Common myeloid progenitor, CD34-positive (primary cell): Measurements from ENCODE around the gene IMMP2L.

Source experiments
- CTCF ChIA-PET: fragments of 350-600 bp; sonication (Branson Sonifier 250); formaldehyde crosslinking; loops from one replicate; lab custom pipeline; 2021; ENCODE audit warnings: antibody characterized with exemption; lab: Charles Lee
- POLR2A ChIA-PET: fragments of 350-600 bp; sonication (Branson Sonifier 250); formaldehyde crosslinking; loops from one replicate; lab custom pipeline; 2021; ENCODE audit warnings: antibody characterized with exemption; lab: Charles Lee
- DNase-seq, 3 donors: peaks; one replicate each; pipeline versions ENCODE4 v3.0.0 to v3.0.0-alpha.2; 2013
- H3K27ac ChIP-seq, 2 experiments: 1 replicate in 1 of 2; 2 replicates in 1 of 2; pipeline ENCODE4 v1.7.0; 2013; ENCODE audit warnings: inconsistent platforms in 2 of 2, low read length in 2 of 2, mild to moderate bottlenecking in 2 of 2, low read depth in 1 of 2, moderate library complexity in 1 of 2; ENCODE audit not compliant: severe bottlenecking in 2 of 2, insufficient read depth in 1 of 2, poor library complexity in 1 of 2
- H3K27me3 ChIP-seq, 5 experiments: replicated peaks in 2 of 5; 1 replicate in 3 of 5; 2 replicates in 2 of 5; pipeline versions ENCODE4 v1.6.1 to v1.7.0; 2013; ENCODE audit warnings: low read length in 4 of 5, mild to moderate bottlenecking in 2 of 5, moderate library complexity in 2 of 5, inconsistent platforms in 1 of 5; ENCODE audit not compliant: insufficient read depth in 5 of 5, control insufficient read depth in 4 of 5
- H3K36me3 ChIP-seq, 4 experiments: 1 replicate in 2 of 4; 2 replicates in 2 of 4; pipeline versions ENCODE4 v1.6.1 to v1.7.0; 2013; ENCODE audit warnings: low read length in 3 of 4, control low read depth in 1 of 4, mild to moderate bottlenecking in 1 of 4; ENCODE audit not compliant: control insufficient read depth in 4 of 4, insufficient read depth in 4 of 4
- H3K4me1 ChIP-seq, 4 experiments: 1 replicate in 3 of 4; 2 replicates in 1 of 4; pipeline versions ENCODE4 v1.6.1 to v1.7.1; 2013; ENCODE audit warnings: low read length in 3 of 4, mild to moderate bottlenecking in 3 of 4, control low read depth in 1 of 4, inconsistent platforms in 1 of 4, moderate library complexity in 1 of 4; ENCODE audit not compliant: control insufficient read depth in 4 of 4, insufficient read depth in 4 of 4; ENCODE audit errors: control extremely low read depth in 1 of 4
- H3K4me3 ChIP-seq, 7 experiments: 1 replicate in 4 of 7; 2 replicates in 3 of 7; pipeline versions ENCODE4 v1.5.1 to v1.7.0; 2013; ENCODE audit warnings: mild to moderate bottlenecking in 7 of 7, low read length in 6 of 7, moderate library complexity in 6 of 7, inconsistent platforms in 2 of 7, low read depth in 2 of 7, control low read depth in 1 of 7; ENCODE audit not compliant: insufficient read depth in 4 of 7, control insufficient read depth in 1 of 7; ENCODE audit errors: extremely low read depth in 1 of 7
- H3K9me3 ChIP-seq, 5 experiments: 1 replicate in 4 of 5; 2 replicates in 1 of 5; pipeline versions ENCODE4 v1.6.1 to v1.7.1; 2013; ENCODE audit warnings: low read length in 4 of 5, mild to moderate bottlenecking in 2 of 5, inconsistent platforms in 1 of 5, low read depth in 1 of 5, moderate library complexity in 1 of 5; ENCODE audit not compliant: control insufficient read depth in 4 of 5, insufficient read depth in 2 of 5; ENCODE audit errors: control extremely low read depth in 1 of 5
- WGBS: methylation state at CpG from one replicate; pipeline ENCODE4 v1.1.5; 2013; ENCODE audit not compliant: insufficient coverage; 5-methylcytosine and 5-hydroxymethylcytosine counted together

Gene IMMP2L

DNA sequence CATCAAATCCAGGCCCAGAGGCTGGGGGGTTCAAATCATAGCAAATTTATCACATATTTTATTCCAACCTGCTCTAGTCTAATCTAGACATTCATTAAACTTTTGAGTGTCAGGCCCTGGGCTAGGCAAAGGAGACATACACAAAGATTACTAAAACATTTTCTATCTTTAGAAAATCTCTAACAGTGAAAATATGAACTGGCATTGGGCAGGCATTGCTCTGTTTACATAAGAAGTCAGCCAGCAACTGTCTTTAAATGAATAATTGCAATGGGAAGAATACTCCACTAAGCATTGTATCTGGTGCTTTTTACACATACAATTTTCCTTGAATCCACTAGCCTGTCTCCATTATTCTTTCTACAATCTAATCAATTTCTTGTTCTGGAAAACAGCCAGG, 693.8 kb downstream of the IMMP2L start:
- Histone ChIP-seq H3K36me3 (no peaks in the 10 kb centered on the region), H3K27me3 (no peaks in the 10 kb centered on the region), H3K9me3 (peaks cover 0 to 8% (median 0%) of the 10 kb centered on the region in 5 experiments), H3K27ac (no peak overlapping the region), H3K4me1 (no peaks in the 10 kb centered on the region), H3K4me3 (no peak overlapping the region)
- no peak for DNase-seq
- ChIA-PET POLR2A (no interaction called here), CTCF (no interaction called here)

DNA sequence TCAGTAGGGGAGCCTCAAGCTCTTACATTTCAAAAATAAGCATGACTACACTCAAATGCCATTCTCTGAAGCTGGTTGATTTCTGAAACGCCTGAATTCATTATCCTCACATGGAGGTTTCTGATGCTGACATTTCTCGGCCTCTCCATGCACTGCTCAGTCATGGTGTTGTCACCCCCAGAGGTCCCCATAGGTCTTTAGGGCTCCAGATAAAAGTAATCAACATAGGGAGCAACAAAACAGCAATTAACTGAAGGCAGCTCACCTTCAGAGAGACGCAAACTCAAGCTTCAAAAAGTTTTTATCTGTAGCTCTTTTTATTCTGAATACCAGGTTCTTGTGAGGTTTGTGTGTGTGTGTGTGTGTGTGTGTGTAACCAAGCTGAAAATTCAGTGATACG, 694.5 kb downstream of the IMMP2L start:
- Histone ChIP-seq H3K4me1 (no peaks in the 10 kb centered on the region), H3K27ac (no peak overlapping the region), H3K27me3 (no peaks in the 10 kb centered on the region), H3K4me3 (no peak overlapping the region), H3K36me3 (no peaks in the 10 kb centered on the region), H3K9me3 (peaks cover 0 to 8% (median 0%) of the 10 kb centered on the region in 5 experiments)
- ChIA-PET POLR2A (no interaction called here), CTCF (no interaction called here)
- DNase-seq: no peak
- 89% methylated on average over 2 of the region's 4 CpGs for WGBS

DNA sequence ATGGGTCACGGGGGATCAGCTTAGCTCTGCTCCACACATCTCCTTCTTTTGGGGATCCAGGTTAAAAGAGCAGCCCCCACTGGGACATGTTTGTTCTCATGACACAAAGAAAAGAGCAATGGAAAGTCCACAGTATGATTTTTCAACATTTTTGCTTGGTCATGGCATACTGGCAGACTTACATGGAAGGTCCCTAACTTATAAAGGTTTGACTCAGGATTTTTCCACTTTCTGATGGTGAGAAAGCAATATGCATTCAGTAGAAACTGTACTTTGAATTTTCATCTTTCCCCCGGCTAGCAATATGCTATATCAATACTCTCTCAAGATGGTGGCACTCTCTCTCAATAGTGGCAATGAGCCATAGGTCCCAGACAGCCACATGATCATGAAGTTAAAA, 699.0 kb downstream of the IMMP2L start:
- POLR2A ChIA-PET: no interaction called here

DNA sequence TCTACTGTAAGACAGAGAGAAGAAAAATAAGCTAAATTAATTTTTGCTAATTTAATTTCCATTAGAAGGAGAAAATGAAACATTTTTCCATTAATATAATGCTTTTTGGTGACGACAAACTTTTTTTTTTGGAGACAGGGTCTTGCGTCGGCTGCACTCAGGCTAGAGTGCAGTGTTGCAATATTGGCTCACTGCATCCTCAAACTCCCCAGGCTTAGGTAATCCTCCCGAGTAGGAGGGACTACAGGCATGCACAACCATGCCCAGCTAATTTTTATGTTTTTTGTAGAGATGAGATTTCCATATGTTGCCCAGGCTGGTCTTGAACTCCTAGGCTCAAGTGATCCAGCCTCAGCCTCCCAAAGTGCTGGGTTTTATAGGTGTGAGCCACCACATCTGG, 701.1 kb downstream of the IMMP2L start:
- no peak for DNase-seq
- WGBS: no CpG with 5 or more reads among the region's 4 CpGs
- no peaks in the 10 kb centered on the region for H3K36me3 ChIP-seq
- POLR2A ChIA-PET: no interaction called here
- H3K27ac ChIP-seq: no peak overlapping the region
- H3K9me3 ChIP-seq: no peaks in the 10 kb centered on the region
- no peak overlapping the region for H3K4me3 ChIP-seq
- H3K27me3 ChIP-seq: no peaks in the 10 kb centered on the region
- CTCF ChIA-PET: no interaction called here
- no peaks in the 10 kb centered on the region for H3K4me1 ChIP-seq

More for the DNA sequence above, 699.0 kb downstream of the IMMP2L start:
- Histone ChIP-seq H3K4me3 (no peak overlapping the region), H3K27ac (no peak overlapping the region), H3K4me1 (no peaks in the 10 kb centered on the region), H3K9me3 (peaks cover 0 to 8% (median 0%) of the 10 kb centered on the region in 5 experiments), H3K36me3 (no peaks in the 10 kb centered on the region), H3K27me3 (no peaks in the 10 kb centered on the region)
- CTCF ChIA-PET: no interaction called here
- WGBS: 91% methylated on average over 2 of the region's 2 CpGs
- no peak for DNase-seq

DNA sequence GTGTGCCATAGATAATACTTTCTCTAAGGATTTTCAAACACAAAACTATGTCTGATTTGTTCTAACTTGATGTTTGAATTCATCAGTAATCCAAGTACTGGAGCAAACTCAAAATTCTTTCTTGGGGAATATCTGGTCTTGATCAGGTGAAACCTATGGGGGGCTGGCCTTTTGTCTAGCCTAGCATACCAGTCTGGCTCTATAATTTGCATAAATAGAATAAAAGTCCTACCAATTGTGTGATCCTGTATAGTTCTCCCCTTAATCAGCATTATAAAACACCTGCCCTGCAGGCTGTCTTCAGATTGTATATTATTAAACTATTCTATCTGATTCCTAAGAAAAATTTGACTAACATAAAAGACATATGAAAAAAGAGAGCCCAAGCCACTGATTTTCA, 705.2 kb downstream of the IMMP2L start:
- ChIA-PET CTCF (no interaction called here), POLR2A (no interaction called here)
- no peaks in the 10 kb centered on the region for H3K9me3 ChIP-seq
- H3K27ac ChIP-seq: no peak overlapping the region
- H3K27me3 ChIP-seq: no peaks in the 10 kb centered on the region
- no peaks in the 10 kb centered on the region for H3K4me1 ChIP-seq
- H3K36me3 ChIP-seq: no peaks in the 10 kb centered on the region
- H3K4me3 ChIP-seq: no peak overlapping the region
- DNase-seq: no peak

DNA sequence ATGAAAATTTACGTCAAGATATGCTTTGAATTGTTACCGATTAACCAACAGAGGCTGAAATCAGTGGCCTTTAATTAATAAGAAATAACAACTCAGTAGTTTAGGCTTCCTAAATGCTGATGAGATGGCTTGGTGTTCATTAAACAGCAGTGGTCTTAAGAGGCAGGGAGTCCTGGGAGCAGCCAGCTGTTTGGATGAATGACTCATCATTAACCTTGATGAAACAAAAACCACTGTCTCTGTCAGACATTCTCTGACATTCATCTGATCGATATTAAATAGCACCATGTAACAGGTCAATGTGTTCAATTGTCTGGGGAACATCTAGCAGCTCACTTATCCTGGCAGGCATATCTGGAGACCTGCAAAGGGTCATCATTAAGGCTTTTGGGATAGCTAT, 705.6 kb downstream of the IMMP2L start:
- WGBS: 100% methylated on average over 1 of the region's 3 CpGs
- H3K9me3 ChIP-seq: no peaks in the 10 kb centered on the region

DNA sequence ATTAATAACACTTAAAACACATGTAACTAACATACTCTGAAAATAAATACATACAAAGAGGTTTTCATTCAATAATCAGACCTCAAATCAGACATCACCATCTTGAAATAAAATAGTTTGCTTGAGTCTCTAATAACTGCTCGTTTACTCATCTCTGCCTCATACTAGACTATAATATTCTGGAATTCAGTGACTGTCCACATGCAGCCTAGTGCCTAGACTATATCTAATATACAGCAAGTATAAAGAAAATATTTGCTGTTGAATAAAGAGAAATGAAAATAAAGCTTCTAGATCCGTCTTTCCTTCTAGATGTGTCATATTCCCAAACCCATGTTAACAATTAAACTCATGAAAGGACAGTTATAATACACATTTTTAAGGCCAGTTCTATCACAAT, 707.6 kb downstream of the IMMP2L start:
- H3K9me3 ChIP-seq: no peaks in the 10 kb centered on the region
- H3K27me3 ChIP-seq: no peaks in the 10 kb centered on the region
- no peak overlapping the region for H3K27ac ChIP-seq
- no peaks in the 10 kb centered on the region for H3K4me1 ChIP-seq
- no peak for DNase-seq
- no peak overlapping the region for H3K4me3 ChIP-seq
- no CpG with 5 or more reads among the region's 2 CpGs for WGBS
- H3K36me3 ChIP-seq: no peaks in the 10 kb centered on the region
- CTCF ChIA-PET: no interaction called here
- POLR2A ChIA-PET: no interaction called here

More for the DNA sequence above, 705.6 kb downstream of the IMMP2L start:
- no peaks in the 10 kb centered on the region for H3K36me3 ChIP-seq
- ChIA-PET POLR2A (no interaction called here), CTCF (no interaction called here)
- no peaks in the 10 kb centered on the region for H3K27me3 ChIP-seq
- DNase-seq: no peak
- no peak overlapping the region for H3K27ac ChIP-seq
- no peak overlapping the region for H3K4me3 ChIP-seq
- no peaks in the 10 kb centered on the region for H3K4me1 ChIP-seq
